GM12878 (cell line): ENCODE data around the gene GLRX5.

Experiments used
- POLR2A ChIP-seq: IDR thresholded peaks from 2 replicates; pipeline ENCODE4 v1.6.1; 2011; ENCODE audit warnings: low read depth, mild to moderate bottlenecking, low read length
- TF ChIP-seq, protein P1 (sequence below): fragments of 450-650 bp; formaldehyde crosslinking; IDR thresholded peaks from 2 replicates; pipeline ENCODE4 v1.4.0; 2022; ENCODE audit warnings: mild to moderate bottlenecking, moderate library complexity
- TF ChIP-seq, protein P2 (sequence below): IDR thresholded peaks from 2 replicates; pipeline ENCODE4 v1.6.1; 2012; ENCODE audit warnings: mild to moderate bottlenecking, low read depth, low read length
- TF ChIP-seq, protein P3 (sequence below): fragments of 150-350 bp; IDR thresholded peaks from 2 replicates; pipeline ENCODE4 v1.6.1; 2014; ENCODE audit warnings: mild to moderate bottlenecking, low read depth, low read length
- TF ChIP-seq, protein P4 (sequence below), 3 experiments: IDR thresholded peaks in 2 of 3; conservative IDR thresholded peaks in 1 of 3; 2 replicates each; pipeline ENCODE4 v1.5.1; 2011; ENCODE audit warnings: low read depth in 3 of 3, low read length in 3 of 3, mild to moderate bottlenecking in 3 of 3, control low read depth in 2 of 3, moderate library complexity in 2 of 3, inconsistent platforms in 1 of 3, mixed read lengths in 1 of 3; ENCODE audit not compliant: control insufficient read depth in 2 of 3, insufficient read depth in 1 of 3; ENCODE audit errors: extremely low read depth in 1 of 3

DNA sequence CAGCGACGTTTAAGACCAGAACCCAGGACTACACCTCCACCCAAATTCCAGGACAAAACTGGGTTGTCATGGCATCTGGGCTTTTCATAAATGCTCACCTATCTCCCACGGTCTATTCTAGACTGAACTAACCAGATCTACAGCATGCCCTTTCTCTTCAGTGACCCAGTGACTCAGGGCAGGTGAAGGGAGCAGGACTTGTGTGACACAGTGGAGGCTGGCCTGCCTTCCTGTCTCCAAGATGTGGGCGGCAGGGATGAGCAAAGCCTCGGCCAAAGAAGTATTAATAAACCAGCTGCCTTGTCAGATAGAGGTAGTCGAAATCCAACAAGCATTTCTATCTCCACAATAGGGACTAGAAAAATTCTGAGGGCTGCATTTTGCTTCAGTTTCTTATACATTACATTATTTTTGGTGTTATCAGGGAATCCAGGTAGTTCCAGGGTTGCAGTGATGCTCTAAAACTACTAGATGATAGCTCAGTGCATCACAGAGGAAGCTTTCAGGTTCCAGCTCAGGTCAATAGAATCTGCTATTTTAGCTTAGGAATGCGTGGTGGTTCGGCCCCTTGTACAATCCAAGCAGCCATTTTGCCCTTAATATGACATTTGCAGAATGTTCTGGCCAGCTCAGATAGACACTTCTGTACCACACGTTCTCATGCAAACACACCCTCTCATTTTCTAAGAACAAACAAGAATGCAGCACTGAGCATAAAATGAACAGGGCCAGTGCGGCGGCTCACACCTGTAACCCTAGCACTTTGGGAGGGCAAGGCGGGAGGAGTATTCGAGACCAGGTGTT is 4.2 kb upstream of the GLRX5 start:
- no peak for TF ChIP-seq POLR2A
- TF ChIP-seq, protein P1, sequence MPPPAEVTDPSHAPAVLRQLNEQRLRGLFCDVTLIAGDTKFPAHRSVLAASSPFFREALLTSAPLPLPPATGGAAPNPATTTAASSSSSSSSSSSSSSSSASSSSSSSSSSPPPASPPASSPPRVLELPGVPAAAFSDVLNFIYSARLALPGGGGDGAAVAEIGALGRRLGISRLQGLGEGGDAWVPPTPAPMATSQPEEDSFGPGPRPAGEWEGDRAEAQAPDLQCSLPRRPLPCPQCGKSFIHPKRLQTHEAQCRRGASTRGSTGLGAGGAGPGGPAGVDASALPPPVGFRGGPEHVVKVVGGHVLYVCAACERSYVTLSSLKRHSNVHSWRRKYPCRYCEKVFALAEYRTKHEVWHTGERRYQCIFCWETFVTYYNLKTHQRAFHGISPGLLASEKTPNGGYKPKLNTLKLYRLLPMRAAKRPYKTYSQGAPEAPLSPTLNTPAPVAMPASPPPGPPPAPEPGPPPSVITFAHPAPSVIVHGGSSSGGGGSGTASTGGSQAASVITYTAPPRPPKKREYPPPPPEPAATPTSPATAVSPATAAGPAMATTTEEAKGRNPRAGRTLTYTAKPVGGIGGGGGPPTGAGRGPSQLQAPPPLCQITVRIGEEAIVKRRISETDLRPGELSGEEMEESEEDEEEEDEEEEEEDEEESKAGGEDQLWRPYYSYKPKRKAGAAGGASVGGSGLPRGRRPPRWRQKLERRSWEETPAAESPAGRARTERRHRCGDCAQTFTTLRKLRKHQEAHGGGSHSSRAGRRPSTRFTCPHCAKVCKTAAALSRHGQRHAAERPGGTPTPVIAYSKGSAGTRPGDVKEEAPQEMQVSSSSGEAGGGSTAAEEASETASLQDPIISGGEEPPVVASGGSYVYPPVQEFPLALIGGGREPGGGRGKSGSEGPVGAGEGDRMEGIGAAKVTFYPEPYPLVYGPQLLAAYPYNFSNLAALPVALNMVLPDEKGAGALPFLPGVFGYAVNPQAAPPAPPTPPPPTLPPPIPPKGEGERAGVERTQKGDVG (CRISPR knock-in tag): no peak
- TF ChIP-seq, protein P2, sequence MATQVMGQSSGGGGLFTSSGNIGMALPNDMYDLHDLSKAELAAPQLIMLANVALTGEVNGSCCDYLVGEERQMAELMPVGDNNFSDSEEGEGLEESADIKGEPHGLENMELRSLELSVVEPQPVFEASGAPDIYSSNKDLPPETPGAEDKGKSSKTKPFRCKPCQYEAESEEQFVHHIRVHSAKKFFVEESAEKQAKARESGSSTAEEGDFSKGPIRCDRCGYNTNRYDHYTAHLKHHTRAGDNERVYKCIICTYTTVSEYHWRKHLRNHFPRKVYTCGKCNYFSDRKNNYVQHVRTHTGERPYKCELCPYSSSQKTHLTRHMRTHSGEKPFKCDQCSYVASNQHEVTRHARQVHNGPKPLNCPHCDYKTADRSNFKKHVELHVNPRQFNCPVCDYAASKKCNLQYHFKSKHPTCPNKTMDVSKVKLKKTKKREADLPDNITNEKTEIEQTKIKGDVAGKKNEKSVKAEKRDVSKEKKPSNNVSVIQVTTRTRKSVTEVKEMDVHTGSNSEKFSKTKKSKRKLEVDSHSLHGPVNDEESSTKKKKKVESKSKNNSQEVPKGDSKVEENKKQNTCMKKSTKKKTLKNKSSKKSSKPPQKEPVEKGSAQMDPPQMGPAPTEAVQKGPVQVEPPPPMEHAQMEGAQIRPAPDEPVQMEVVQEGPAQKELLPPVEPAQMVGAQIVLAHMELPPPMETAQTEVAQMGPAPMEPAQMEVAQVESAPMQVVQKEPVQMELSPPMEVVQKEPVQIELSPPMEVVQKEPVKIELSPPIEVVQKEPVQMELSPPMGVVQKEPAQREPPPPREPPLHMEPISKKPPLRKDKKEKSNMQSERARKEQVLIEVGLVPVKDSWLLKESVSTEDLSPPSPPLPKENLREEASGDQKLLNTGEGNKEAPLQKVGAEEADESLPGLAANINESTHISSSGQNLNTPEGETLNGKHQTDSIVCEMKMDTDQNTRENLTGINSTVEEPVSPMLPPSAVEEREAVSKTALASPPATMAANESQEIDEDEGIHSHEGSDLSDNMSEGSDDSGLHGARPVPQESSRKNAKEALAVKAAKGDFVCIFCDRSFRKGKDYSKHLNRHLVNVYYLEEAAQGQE: no peak
- TF ChIP-seq, protein P3, sequence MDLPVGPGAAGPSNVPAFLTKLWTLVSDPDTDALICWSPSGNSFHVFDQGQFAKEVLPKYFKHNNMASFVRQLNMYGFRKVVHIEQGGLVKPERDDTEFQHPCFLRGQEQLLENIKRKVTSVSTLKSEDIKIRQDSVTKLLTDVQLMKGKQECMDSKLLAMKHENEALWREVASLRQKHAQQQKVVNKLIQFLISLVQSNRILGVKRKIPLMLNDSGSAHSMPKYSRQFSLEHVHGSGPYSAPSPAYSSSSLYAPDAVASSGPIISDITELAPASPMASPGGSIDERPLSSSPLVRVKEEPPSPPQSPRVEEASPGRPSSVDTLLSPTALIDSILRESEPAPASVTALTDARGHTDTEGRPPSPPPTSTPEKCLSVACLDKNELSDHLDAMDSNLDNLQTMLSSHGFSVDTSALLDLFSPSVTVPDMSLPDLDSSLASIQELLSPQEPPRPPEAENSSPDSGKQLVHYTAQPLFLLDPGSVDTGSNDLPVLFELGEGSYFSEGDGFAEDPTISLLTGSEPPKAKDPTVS: no peak
- TF ChIP-seq, protein P4, sequence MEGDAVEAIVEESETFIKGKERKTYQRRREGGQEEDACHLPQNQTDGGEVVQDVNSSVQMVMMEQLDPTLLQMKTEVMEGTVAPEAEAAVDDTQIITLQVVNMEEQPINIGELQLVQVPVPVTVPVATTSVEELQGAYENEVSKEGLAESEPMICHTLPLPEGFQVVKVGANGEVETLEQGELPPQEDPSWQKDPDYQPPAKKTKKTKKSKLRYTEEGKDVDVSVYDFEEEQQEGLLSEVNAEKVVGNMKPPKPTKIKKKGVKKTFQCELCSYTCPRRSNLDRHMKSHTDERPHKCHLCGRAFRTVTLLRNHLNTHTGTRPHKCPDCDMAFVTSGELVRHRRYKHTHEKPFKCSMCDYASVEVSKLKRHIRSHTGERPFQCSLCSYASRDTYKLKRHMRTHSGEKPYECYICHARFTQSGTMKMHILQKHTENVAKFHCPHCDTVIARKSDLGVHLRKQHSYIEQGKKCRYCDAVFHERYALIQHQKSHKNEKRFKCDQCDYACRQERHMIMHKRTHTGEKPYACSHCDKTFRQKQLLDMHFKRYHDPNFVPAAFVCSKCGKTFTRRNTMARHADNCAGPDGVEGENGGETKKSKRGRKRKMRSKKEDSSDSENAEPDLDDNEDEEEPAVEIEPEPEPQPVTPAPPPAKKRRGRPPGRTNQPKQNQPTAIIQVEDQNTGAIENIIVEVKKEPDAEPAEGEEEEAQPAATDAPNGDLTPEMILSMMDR (IDR thresholded peaks at IDR 0.05 in 2 of 3, conservative IDR thresholded peaks at IDR 0.05 in 1 of 3; ENCODE audit: control insufficient read depth in 2 of 3, extremely low read depth in 1 of 3, insufficient read depth in 1 of 3, low read depth in 3 of 3, low read length in 3 of 3): no peak
